HCT116 (cell line): ENCODE measurements around the gene IL11. TPM values are rescaled to one million over a fixed set of nuclear protein-coding genes. Genes with fewer than 3 reads are reported as not detected.

ENCODE experiments used
- ATAC-seq: fragments of 200-7000 bp; cut with Tn5 transposase; 2 replicates; pipeline ENCODE4 v1.9.1; 2020; ENCODE audit warnings: mild to moderate bottlenecking, moderate library complexity
- BruUV-seq: library from RNA; stranded (reverse); fragments of 400-500 nt; replicated peaks from 2 replicates; lab custom pipeline; 2021; lab: Mats Ljungman, UMichigan
- CTCF ChIA-PET: fragments of 300-600 bp; sonication (Branson Sonifier 250); formaldehyde crosslinking; loops from one replicate; lab custom pipeline; 2021; ENCODE audit warnings: antibody characterized with exemption; lab: Charles Lee
- POLR2A ChIA-PET: fragments of 300-600, 350-600 bp; sonication (Branson Sonifier 250); formaldehyde crosslinking; loops from one replicate; lab custom pipeline; 2021; ENCODE audit warnings: antibody characterized with exemption; lab: Charles Lee
- RAD21 ChIA-PET, 2 experiments: fragments of 300-600 bp; sonication (Branson Sonifier 250); formaldehyde crosslinking; loops; one replicate each; lab custom pipeline; 2023; ENCODE audit warnings: low total read pairs in 2 of 2; ENCODE audit not compliant: uncharacterized antibody in 2 of 2, unreplicated experiment in 2 of 2, low non-redundant PET in 1 of 2; lab: Charles Lee
- DNase-seq: peaks from one replicate; pipeline ENCODE4 v3.0.0-alpha.2; 2010; ENCODE audit warnings: low read depth, low spot score
- H2AFZ ChIP-seq: fragments of 200-600 bp; shearing (Covaris generic), sonication (generic); 2 replicates; pipeline ENCODE4 v1.6.1; 2017; ENCODE audit warnings: low read depth, mixed run types, mixed read lengths, antibody characterized with exemption, low read length; ENCODE audit not compliant: poor library complexity, severe bottlenecking
- H3K27ac ChIP-seq: 2 replicates; pipeline ENCODE4 v1.5.1; 2012; ENCODE audit warnings: low read depth, low read length
- H3K27me3 ChIP-seq: fragments of 200-600 bp; sonication (generic); 2 replicates; pipeline ENCODE4 v1.6.1; 2016; ENCODE audit warnings: mixed run types, low read length, mixed read lengths; ENCODE audit not compliant: insufficient read depth
- H3K36me3 ChIP-seq, 2 experiments: fragments of 200-500 bp in 1 of 2; fragments of 200-600 bp in 1 of 2; sonication (Bioruptor generic) in 1 of 2; sonication (generic) in 1 of 2; 2 replicates each; pipeline versions ENCODE4 v1.5.1 to v1.6.1; 2014 to 2016; ENCODE audit warnings: low read length in 2 of 2, inconsistent platforms in 1 of 2, mixed read lengths in 1 of 2, mixed run types in 1 of 2; ENCODE audit not compliant: insufficient read depth in 2 of 2, control insufficient read depth in 1 of 2
- H3K4me1 ChIP-seq, 2 experiments: fragments of 200-600 bp in 1 of 2; sonication (generic) in 1 of 2; 2 replicates each; pipeline versions ENCODE4 v1.5.1 to v1.6.1; 2012 to 2017; ENCODE audit warnings: low read length in 2 of 2, inconsistent platforms in 1 of 2, mild to moderate bottlenecking in 1 of 2, mixed read lengths in 1 of 2, mixed run types in 1 of 2, moderate library complexity in 1 of 2; ENCODE audit not compliant: insufficient read depth in 2 of 2, control insufficient read depth in 1 of 2
- H3K4me2 ChIP-seq: fragments of 200-600 bp; sonication (generic); 2 replicates; pipeline ENCODE4 v1.6.1; 2017; ENCODE audit warnings: mixed run types, low read length, mixed read lengths
- H3K4me3 ChIP-seq, 2 experiments: fragments of 200-600 bp in 1 of 2; sonication (generic) in 1 of 2; replicated peaks in 1 of 2; 2 replicates each; pipeline ENCODE4 v1.5.1; 2011 to 2016; ENCODE audit warnings: low read length in 2 of 2, control low read depth in 1 of 2, low read depth in 1 of 2, mild to moderate bottlenecking in 1 of 2, mixed read lengths in 1 of 2, mixed run types in 1 of 2
- H3K79me2 ChIP-seq: fragments of 200-600 bp; sonication (generic); 2 replicates; pipeline ENCODE4 v1.6.1; 2017; ENCODE audit warnings: mild to moderate bottlenecking, mixed run types, low read length, moderate library complexity, mixed read lengths; ENCODE audit not compliant: insufficient read depth
- H3K9ac ChIP-seq: fragments of 200-600 bp; sonication (generic); 2 replicates; pipeline ENCODE4 v1.6.1; 2016; ENCODE audit warnings: low read length, mixed read lengths
- H3K9me2 ChIP-seq: fragments of 200-600 bp; sonication (generic), shearing (Covaris generic); 2 replicates; pipeline ENCODE4 v1.6.1; 2017; ENCODE audit warnings: mixed run types, mild to moderate bottlenecking, moderate library complexity; ENCODE audit not compliant: insufficient read depth
- H3K9me3 ChIP-seq, 2 experiments: fragments of 200-500 bp in 1 of 2; fragments of 200-600 bp in 1 of 2; sonication (Bioruptor generic) in 1 of 2; sonication (generic) in 1 of 2; 2 replicates each; pipeline ENCODE4 v1.6.1; 2014 to 2017; ENCODE audit warnings: low read length in 2 of 2, mixed read lengths in 2 of 2, inconsistent platforms in 1 of 2, low read depth in 1 of 2, mild to moderate bottlenecking in 1 of 2, mixed run types in 1 of 2, moderate library complexity in 1 of 2; ENCODE audit not compliant: control insufficient read depth in 1 of 2, insufficient read depth in 1 of 2
- H4K20me1 ChIP-seq: fragments of 200-600 bp; sonication (generic), shearing (Covaris generic); 2 replicates; pipeline ENCODE4 v1.6.1; 2017; ENCODE audit warnings: mixed run types, mild to moderate bottlenecking, moderate library complexity; ENCODE audit not compliant: insufficient read depth
- EGR1 ChIP-seq: IDR thresholded peaks from 2 replicates; pipeline ENCODE4 v1.6.1; 2012; ENCODE audit warnings: low read depth
- JUND ChIP-seq: IDR thresholded peaks from 2 replicates; pipeline ENCODE4 v1.6.1; 2012
- MAX ChIP-seq: IDR thresholded peaks from 2 replicates; pipeline ENCODE4 v1.6.1; 2012
- ZBTB33 ChIP-seq: IDR thresholded peaks from 2 replicates; pipeline ENCODE4 v1.6.1; 2011; ENCODE audit warnings: mild to moderate bottlenecking, low read length, moderate library complexity; ENCODE audit not compliant: insufficient replicate concordance; ENCODE audit errors: extremely low read depth
- intact Hi-C: fragments of 100-400 bp; cut with micrococcal nuclease; formaldehyde crosslinking; loops from 2 replicates; pipeline ENCODE4 v1.10.0; 2022
- total RNA-seq: library from RNA; stranded (reverse); gene quantifications from one replicate; pipeline ENCODE4 v1.2.1, GENCODE V29; 2021; ENCODE audit not compliant: unreplicated experiment
- TF ChIP-seq, protein P1 (sequence below): IDR thresholded peaks from 2 replicates; pipeline ENCODE4 v1.6.1; 2012; ENCODE audit warnings: low read depth

Gene IL11
- total RNA-seq, 1 experiment from 2014 or later = 2.8 TPM

GRCh38 chr19:55355213-55355821 lies 14.9 kb downstream of the IL11 start:
- Histone ChIP-seq H3K36me3 (no peaks in the 10 kb centered on the region), H3K9me3 (no peaks in the 10 kb centered on the region), H3K27me3 (no peaks in the 10 kb centered on the region), H3K27ac (no peak overlapping the region), H3K9ac (no peak overlapping the region), H3K4me1 (peaks cover 2 to 42% of the 10 kb centered on the region in 2 experiments; a peak in 3 of 4 replicates), H4K20me1 (no peaks in the 10 kb centered on the region), H3K4me2 (no peak overlapping the region), H3K9me2 (no peaks in the 10 kb centered on the region), H3K4me3 (no peak overlapping the region), H3K79me2 (no peaks in the 10 kb centered on the region), H2AFZ (no peak overlapping the region)
- intact Hi-C loops = no loop called here
- ChIA-PET RAD21 (no interaction called here), CTCF (no interaction called here), POLR2A (no interaction called here)
- DNase-seq (no peak), ATAC-seq (no peak)
- TF ChIP-seq, protein P1, sequence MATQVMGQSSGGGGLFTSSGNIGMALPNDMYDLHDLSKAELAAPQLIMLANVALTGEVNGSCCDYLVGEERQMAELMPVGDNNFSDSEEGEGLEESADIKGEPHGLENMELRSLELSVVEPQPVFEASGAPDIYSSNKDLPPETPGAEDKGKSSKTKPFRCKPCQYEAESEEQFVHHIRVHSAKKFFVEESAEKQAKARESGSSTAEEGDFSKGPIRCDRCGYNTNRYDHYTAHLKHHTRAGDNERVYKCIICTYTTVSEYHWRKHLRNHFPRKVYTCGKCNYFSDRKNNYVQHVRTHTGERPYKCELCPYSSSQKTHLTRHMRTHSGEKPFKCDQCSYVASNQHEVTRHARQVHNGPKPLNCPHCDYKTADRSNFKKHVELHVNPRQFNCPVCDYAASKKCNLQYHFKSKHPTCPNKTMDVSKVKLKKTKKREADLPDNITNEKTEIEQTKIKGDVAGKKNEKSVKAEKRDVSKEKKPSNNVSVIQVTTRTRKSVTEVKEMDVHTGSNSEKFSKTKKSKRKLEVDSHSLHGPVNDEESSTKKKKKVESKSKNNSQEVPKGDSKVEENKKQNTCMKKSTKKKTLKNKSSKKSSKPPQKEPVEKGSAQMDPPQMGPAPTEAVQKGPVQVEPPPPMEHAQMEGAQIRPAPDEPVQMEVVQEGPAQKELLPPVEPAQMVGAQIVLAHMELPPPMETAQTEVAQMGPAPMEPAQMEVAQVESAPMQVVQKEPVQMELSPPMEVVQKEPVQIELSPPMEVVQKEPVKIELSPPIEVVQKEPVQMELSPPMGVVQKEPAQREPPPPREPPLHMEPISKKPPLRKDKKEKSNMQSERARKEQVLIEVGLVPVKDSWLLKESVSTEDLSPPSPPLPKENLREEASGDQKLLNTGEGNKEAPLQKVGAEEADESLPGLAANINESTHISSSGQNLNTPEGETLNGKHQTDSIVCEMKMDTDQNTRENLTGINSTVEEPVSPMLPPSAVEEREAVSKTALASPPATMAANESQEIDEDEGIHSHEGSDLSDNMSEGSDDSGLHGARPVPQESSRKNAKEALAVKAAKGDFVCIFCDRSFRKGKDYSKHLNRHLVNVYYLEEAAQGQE = no peak
- TF ChIP-seq JUND = no peak
- no peak for TF ChIP-seq MAX
- no peak for TF ChIP-seq ZBTB33
- TF ChIP-seq EGR1 = no peak
- BruUV-seq = no TSS peak
